GM12875 (cell line): ENCODE measurements around the gene CTNS.
A peak's percentile ranks its signal among the peaks of the same experiment; 100 is the strongest.

Source experiments
- H3K4me3 ChIP-seq: one replicate; pipeline ENCODE4 v1.5.1; 2011; ENCODE audit warnings: low read depth, low read length, control low read depth
- TF ChIP-seq, protein P1 (sequence below): IDR thresholded peaks from 2 replicates; pipeline ENCODE4 v1.5.1; 2011; ENCODE audit warnings: low read depth, mild to moderate bottlenecking, control low read depth, inconsistent platforms, low read length, moderate library complexity, borderline replicate concordance; ENCODE audit not compliant: insufficient read depth

The CTNS gene

DNA sequence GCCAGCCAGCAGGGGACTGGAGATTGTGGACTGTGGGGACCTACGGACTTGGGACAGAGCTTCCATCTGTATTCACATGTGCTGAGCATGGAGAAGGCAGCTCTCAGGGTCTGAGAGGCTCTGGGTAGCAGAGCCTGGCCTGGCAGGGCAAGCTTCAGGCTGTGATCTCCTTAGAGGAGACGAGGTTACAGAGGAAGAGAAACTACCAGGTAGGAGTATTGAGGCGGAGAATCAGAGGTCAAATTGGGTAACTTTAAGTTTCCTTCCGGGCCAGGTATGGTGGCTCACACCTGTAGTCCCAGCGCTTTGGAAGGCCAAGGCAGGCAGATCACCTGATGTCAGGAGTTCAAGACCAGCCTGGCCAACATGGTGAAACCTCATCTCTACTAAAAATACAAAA lies 8.8 kb downstream of the CTNS start:
- TF ChIP-seq, protein P1, sequence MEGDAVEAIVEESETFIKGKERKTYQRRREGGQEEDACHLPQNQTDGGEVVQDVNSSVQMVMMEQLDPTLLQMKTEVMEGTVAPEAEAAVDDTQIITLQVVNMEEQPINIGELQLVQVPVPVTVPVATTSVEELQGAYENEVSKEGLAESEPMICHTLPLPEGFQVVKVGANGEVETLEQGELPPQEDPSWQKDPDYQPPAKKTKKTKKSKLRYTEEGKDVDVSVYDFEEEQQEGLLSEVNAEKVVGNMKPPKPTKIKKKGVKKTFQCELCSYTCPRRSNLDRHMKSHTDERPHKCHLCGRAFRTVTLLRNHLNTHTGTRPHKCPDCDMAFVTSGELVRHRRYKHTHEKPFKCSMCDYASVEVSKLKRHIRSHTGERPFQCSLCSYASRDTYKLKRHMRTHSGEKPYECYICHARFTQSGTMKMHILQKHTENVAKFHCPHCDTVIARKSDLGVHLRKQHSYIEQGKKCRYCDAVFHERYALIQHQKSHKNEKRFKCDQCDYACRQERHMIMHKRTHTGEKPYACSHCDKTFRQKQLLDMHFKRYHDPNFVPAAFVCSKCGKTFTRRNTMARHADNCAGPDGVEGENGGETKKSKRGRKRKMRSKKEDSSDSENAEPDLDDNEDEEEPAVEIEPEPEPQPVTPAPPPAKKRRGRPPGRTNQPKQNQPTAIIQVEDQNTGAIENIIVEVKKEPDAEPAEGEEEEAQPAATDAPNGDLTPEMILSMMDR: no peak
- no peak overlapping the region for H3K4me3 ChIP-seq

DNA sequence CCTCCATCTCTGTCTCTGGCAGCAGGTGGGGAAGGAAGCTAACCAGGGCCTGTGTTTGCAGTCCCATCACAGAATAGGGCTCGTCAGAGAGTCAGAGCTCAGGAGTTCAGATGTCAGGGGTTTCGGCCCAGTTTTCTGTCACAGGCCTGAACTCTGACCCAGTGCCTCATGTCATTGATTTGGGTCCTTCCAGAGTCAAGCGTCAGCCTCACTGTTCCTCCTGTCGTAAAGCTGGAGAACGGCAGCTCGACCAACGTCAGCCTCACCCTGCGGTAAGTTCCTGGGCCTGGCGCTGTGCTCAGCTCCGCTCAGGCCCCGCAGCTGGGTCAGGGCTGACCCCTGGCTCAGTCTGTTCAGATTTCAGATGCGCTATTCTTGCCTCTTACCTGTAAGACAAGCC lies 10.7 kb downstream of the CTNS start:
- no peak overlapping the region for H3K4me3 ChIP-seq
- TF ChIP-seq, protein P1: no peak

DNA sequence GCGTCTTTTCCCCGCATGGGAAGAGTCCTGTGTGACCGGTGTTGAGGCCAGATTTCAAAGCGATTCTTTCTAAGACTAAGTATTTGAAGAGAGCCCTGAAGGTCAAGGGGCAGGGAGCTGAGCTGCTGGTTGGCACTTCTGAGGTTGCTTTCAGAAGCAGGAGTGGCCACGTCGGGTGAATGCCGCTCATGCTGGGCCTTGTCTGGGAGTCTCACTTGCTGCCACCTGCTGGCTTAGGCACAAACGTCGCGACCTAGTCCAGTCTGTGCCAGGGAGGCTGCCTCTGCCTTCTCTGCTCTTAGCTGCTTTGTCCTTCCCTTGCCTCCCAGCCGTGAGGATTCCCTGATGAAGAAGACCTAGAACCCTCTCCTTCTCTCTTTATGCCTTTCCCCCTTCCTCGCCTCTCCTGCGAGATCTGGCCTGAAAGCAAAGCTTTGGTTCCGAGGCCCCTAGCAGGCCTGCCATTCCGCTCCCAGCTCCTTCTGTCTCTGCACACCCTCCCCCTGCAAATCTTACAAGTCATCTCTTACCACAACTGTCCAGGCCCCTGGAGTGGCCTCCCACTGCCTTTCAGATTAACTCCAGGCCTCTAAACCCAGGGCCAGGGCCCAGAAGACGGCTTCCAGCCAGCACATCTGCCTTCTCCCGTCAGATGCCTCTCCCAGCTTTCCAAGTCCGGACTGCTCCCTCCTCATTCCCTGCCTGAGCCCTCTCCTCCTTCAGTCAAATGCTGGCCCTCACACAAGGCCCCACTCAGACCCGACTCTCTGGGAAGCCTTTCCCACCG lies 11.4 kb downstream of the CTNS start:
- H3K4me3 ChIP-seq: no peak overlapping the region
- TF ChIP-seq, protein P1: peak; percentile 65

DNA sequence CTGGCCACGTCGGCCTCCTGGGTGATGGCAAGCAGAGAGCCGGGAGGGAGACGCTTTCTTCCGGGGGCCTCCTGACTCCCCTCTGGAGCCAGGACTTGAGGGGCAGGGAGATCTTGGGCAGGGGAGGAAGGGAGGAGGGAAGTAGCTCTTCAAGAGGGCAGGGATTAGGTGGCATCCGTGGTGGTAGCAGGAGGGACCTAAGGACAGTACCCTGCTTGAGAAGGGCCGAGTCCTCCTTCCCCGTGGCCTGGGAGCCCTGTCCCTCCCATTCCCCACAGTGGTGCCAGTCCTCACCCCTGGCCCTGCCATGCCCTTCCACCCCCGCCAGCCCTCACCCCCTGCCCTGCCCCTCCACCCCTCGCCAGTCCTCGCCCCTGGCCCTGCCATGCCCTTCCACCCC lies 19.2 kb downstream of the CTNS start:
- TF ChIP-seq, protein P1: no peak
- H3K4me3 ChIP-seq: no peak overlapping the region

DNA sequence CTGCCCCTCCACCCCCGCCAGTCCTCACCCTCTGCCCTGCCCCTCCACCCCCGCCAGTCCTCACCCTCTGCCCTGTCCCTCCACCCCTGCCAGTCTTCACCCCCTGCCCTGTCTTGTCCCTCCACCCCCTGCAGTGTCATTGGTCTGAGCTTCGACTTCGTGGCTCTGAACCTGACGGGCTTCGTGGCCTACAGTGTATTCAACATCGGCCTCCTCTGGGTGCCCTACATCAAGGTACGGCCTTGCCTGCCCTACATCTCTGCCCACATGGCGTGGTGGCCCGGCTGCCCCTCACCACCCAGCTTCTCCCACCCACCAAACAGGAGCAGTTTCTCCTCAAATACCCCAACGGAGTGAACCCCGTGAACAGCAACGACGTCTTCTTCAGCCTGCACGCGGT lies 19.8 kb downstream of the CTNS start:
- no peak overlapping the region for H3K4me3 ChIP-seq
- TF ChIP-seq, protein P1: no peak

DNA sequence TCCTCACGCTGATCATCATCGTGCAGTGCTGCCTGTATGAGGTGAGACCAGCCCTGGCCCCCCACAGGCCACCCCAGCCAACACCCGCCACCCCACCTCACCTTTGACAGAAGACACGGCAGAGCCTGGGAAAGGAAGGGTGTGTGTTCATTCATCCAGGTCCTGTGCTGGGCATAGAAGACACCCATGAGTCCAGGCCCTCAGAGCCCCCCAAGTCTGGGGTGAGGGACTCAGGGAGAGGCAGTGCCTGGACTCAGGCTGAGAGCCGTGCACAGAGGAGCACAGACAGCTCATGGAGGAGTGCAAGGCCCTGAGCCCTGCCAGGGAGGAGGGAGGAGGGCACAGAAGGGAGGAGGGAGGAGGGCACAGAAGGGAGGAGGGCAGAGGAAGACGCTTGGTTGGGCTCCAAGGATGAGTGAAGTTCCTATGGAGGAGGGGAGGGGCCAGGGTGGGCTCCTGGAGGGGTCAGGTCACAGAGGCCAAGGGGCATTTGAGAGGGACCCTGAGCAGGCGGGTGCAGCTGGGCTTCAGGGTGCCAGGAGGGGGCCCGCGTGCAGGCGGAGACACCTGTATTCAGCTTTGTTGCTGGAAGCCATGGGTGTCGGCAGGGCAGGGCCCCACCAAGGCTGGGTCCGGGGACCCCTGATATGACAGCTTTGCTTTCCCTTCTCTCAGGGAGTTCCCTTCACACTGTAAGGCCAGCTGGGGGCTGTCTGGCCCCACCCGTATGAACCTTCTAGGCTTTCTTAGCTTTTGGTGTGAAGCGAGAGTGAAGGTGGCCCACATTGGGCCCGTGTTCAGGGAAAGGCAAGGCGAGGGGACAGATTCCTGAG lies 20.4 kb downstream of the CTNS start:
- no peak overlapping the region for H3K4me3 ChIP-seq
- TF ChIP-seq, protein P1: no peak

DNA sequence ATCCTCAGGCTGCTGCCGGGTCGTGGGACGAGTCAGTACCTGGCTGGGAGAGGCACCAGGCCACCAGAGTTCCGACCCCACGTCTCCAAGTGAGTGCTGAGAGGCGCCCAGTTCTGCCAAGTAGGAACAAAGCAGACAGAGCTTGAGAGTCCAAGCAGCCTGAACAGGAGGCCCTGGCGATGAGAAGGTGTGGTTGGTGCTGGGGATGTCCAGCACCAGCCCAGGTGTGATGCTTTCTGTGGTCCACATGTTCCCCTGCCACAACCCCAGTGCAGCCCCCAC lies 21.0 kb downstream of the CTNS start:
- H3K4me3 ChIP-seq: no peak overlapping the region
- TF ChIP-seq, protein P1: no peak
